GM13977 (cell line): ENCODE results near the gene MEPCE.

Experiments
- DNase-seq: peaks from one replicate; pipeline ENCODE4 v3.0.0; 2012; ENCODE audit warnings: low spot score
- CTCF ChIP-seq: IDR thresholded peaks from 2 replicates; pipeline ENCODE4 v1.5.1; 2012; ENCODE audit warnings: mild to moderate bottlenecking, control low read depth; ENCODE audit not compliant: insufficient read depth; ENCODE audit errors: extremely low read depth, missing control alignments
- in situ Hi-C: fragments of 300-500 bp; cut with MboI; formaldehyde crosslinking; loops from one replicate; pipeline ENCODE4 v1.12.0; 2022; ENCODE audit warnings: low sequenced_read_pairs, low pct_unique_long_range_greater_than_20kb, mixed read lengths, inconsistent platforms; ENCODE audit not compliant: unreplicated experiment

MEPCE gene

GRCh38 chr7:100471021-100471420 is 41.4 kb downstream of the MEPCE start:
- in situ Hi-C loops = no loop called here
- TF ChIP-seq CTCF = no peak

GRCh38 chr7:100472121-100472851 is 42.7 kb downstream of the MEPCE start:
- TF ChIP-seq CTCF = no peak
- in situ Hi-C loops = no loop called here
- no peak for DNase-seq

More at GRCh38 chr7:100471021-100471420, 41.4 kb downstream of the MEPCE start:
- no peak for DNase-seq

GRCh38 chr7:100472854-100473499 is 43.3 kb downstream of the MEPCE start:
- TF ChIP-seq CTCF = no peak
- DNase-seq = no peak
- in situ Hi-C loops = no loop called here

GRCh38 chr7:100475549-100475948 is 45.9 kb downstream of the MEPCE start:
- in situ Hi-C loops = no loop called here
- no peak for TF ChIP-seq CTCF
- no peak for DNase-seq

- no peak for DNase-seq
- TF ChIP-seq CTCF = no peak
- in situ Hi-C loops = no loop called here
These were observed 46.6 kb downstream of the MEPCE start for GRCh38 chr7:100476101-100476780.

- peak; percentile 64 for TF ChIP-seq CTCF
- no peak for DNase-seq
- in situ Hi-C loops = no loop called here
These were observed 47.6 kb downstream of the MEPCE start for GRCh38 chr7:100476903-100477870.
